Measurements from ENCODE around the gene TREH. TPM values are rescaled to one million over a fixed set of nuclear protein-coding genes. Genes with fewer than 3 reads are reported as not detected.

The TREH gene
- total RNA-seq, 1 experiment from 2014 or later, result 0.05 TPM

DNA sequence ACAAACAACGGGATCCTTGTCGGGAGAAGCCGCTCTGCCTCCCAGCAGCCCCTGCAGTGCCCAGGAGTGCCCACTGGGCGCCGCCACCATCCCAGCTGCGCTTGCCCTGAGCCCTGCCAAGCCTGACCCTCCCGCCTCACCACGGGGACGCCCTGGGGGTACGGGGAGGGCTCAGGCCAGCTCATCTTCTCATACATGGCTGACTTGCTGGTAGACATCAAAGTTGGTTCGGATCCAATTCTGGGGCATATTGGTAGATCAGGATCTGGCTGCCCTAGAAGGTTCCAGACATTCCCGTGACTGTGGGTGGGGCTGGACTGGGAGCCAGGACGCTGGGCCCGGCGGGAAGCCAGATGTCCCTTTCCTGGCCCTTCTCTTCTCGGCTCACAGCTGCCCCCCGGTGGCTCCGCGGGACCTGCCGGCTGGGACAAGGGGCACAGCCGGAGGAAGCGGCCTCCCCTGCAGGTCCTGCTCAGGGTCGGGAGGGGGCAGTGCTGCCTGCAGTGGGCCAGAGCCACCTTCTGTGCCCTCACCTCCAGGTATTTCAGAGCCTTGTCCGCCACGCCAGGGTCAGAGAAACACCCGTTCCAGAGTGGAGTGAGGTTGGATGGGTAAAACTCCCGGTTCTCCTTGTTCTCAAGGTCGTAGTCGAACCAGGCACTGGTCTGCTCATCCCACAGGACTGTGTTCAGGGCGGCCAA lies 10.6 kb upstream of the TREH start:
- ATAC-seq (peak; percentile 97), DNase-seq (ENCODE audit: low read depth, low spot score) (peak; percentile 72)
- no peaks in the 10 kb centered on the region for H3K9me3 ChIP-seq (ENCODE audit: control insufficient read depth, insufficient read depth, low read depth, low read length)
- H3K27ac ChIP-seq (ENCODE audit: low read length), result peak overlapping the region; percentile 93
- H3K36me3 ChIP-seq (ENCODE audit: control insufficient read depth, insufficient read depth, low read length), result no peaks in the 10 kb centered on the region
- CTCF ChIA-PET, result interaction anchor here (0.5 to 1.6 kb wide), 9 partner anchors 19 to 782 kb away, joined by 3 to 9 read pairs (median 5); partner anchors contain the start of gene DDX6
- peak overlapping the region; percentile 43 to 74 for H3K4me3 ChIP-seq (ENCODE audit: low read depth in 2 of 2, low read length in 2 of 2)
- POLR2A ChIA-PET, result no interaction called here
- in situ Hi-C loops (cut with HindIII; ENCODE audit: low pct_unique_long_range_greater_than_20kb, low sequenced_read_pairs), result no loop called here
- TF ChIP-seq, protein P1, sequence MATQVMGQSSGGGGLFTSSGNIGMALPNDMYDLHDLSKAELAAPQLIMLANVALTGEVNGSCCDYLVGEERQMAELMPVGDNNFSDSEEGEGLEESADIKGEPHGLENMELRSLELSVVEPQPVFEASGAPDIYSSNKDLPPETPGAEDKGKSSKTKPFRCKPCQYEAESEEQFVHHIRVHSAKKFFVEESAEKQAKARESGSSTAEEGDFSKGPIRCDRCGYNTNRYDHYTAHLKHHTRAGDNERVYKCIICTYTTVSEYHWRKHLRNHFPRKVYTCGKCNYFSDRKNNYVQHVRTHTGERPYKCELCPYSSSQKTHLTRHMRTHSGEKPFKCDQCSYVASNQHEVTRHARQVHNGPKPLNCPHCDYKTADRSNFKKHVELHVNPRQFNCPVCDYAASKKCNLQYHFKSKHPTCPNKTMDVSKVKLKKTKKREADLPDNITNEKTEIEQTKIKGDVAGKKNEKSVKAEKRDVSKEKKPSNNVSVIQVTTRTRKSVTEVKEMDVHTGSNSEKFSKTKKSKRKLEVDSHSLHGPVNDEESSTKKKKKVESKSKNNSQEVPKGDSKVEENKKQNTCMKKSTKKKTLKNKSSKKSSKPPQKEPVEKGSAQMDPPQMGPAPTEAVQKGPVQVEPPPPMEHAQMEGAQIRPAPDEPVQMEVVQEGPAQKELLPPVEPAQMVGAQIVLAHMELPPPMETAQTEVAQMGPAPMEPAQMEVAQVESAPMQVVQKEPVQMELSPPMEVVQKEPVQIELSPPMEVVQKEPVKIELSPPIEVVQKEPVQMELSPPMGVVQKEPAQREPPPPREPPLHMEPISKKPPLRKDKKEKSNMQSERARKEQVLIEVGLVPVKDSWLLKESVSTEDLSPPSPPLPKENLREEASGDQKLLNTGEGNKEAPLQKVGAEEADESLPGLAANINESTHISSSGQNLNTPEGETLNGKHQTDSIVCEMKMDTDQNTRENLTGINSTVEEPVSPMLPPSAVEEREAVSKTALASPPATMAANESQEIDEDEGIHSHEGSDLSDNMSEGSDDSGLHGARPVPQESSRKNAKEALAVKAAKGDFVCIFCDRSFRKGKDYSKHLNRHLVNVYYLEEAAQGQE (IDR thresholded peaks at IDR 0.05; ENCODE audit: insufficient read depth in 1 of 2, low read depth in 2 of 2, low read length in 1 of 2), result no peak
- TF ChIP-seq TCF7L2 (IDR thresholded peaks at IDR 0.05; ENCODE audit: low read depth, low read length), result 0 out of 2 replicates have a peak, but pooled peaks have one; percentile 14
- TF ChIP-seq, protein P2, sequence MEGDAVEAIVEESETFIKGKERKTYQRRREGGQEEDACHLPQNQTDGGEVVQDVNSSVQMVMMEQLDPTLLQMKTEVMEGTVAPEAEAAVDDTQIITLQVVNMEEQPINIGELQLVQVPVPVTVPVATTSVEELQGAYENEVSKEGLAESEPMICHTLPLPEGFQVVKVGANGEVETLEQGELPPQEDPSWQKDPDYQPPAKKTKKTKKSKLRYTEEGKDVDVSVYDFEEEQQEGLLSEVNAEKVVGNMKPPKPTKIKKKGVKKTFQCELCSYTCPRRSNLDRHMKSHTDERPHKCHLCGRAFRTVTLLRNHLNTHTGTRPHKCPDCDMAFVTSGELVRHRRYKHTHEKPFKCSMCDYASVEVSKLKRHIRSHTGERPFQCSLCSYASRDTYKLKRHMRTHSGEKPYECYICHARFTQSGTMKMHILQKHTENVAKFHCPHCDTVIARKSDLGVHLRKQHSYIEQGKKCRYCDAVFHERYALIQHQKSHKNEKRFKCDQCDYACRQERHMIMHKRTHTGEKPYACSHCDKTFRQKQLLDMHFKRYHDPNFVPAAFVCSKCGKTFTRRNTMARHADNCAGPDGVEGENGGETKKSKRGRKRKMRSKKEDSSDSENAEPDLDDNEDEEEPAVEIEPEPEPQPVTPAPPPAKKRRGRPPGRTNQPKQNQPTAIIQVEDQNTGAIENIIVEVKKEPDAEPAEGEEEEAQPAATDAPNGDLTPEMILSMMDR (IDR thresholded peaks at IDR 0.05), result peak; percentile 100
- TF ChIP-seq POLR2AphosphoS5 (IDR thresholded peaks at IDR 0.05; ENCODE audit: low read depth, low read length), result no peak; the same call in 1 of the 2 replicates
- 0 out of 2 replicates have a peak, but pooled peaks have one; percentile 15 for TF ChIP-seq SIN3A (IDR thresholded peaks at IDR 0.05; ENCODE audit: borderline replicate concordance, insufficient read depth, low read depth, low read length)
- H3K27me3 ChIP-seq (ENCODE audit: control insufficient read depth, insufficient read depth, low read length), result peaks cover 2% of the 10 kb centered on the region; the same call in 1 of the 2 replicates
- peaks cover 3% of the 10 kb centered on the region for H3K4me1 ChIP-seq (ENCODE audit: control insufficient read depth, insufficient read depth, low read length)
- BruUV-seq (replicated peaks), result no TSS peak
- intact Hi-C loops (cut with micrococcal nuclease; ENCODE audit: unreplicated experiment), result loop anchor here (1.0 to 5.0 kb wide), 2 partner anchors 87 to 266 kb away; partner anchors contain the start of gene UPK2

DNA sequence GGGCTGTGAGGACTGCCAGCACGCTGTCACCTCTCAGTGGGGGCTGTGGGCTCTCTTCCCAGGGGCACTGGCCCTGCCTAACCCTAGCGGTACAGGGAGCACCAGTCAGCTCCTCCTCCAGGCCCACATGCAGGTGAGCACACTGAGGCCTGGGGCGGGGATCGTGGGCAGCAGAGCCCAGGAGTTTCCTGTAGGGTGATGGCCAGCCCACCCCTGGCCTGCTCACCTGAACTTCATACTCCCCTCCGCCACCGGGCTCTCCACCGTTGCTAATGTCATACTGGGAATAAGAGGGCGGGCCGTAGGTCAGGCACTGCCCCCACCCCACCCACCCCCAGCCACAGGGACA lies 10.0 kb upstream of the TREH start:
- intact Hi-C loops (cut with micrococcal nuclease; ENCODE audit: unreplicated experiment) (no loop called here), in situ Hi-C loops (cut with HindIII; ENCODE audit: low pct_unique_long_range_greater_than_20kb, low sequenced_read_pairs) (no loop called here)
- H3K9me3 ChIP-seq (ENCODE audit: control insufficient read depth, insufficient read depth, low read depth, low read length), result no peaks in the 10 kb centered on the region
- H3K4me1 ChIP-seq (ENCODE audit: control insufficient read depth, insufficient read depth, low read length), result peaks cover 3% of the 10 kb centered on the region
- H3K4me3 ChIP-seq (ENCODE audit: low read depth in 2 of 2, low read length in 2 of 2), result peak overlapping the region in 1 of 2 experiments; percentile 16; a peak in 2 of 4 replicates
- TF ChIP-seq SIN3A (IDR thresholded peaks at IDR 0.05; ENCODE audit: borderline replicate concordance, insufficient read depth, low read depth, low read length), result no peak
- TF ChIP-seq, protein P1 (IDR thresholded peaks at IDR 0.05; ENCODE audit: insufficient read depth in 1 of 2, low read depth in 2 of 2, low read length in 1 of 2), result no peak
- TF ChIP-seq POLR2AphosphoS5 (IDR thresholded peaks at IDR 0.05; ENCODE audit: low read depth, low read length), result no peak
- TF ChIP-seq TCF7L2 (IDR thresholded peaks at IDR 0.05; ENCODE audit: low read depth, low read length), result no peak
- TF ChIP-seq, protein P2 (IDR thresholded peaks at IDR 0.05), result no peak
- peak; percentile 34 for ATAC-seq
- BruUV-seq (replicated peaks), result no TSS peak
- ChIA-PET POLR2A (no interaction called here), CTCF (interaction anchor here (0.6 to 1.6 kb wide), 7 partner anchors 19 to 781 kb away, joined by 3 to 6 read pairs (median 5); partner anchors contain the start of gene DDX6)
- peaks cover 2% of the 10 kb centered on the region; the same call in 1 of the 2 replicates for H3K27me3 ChIP-seq (ENCODE audit: control insufficient read depth, insufficient read depth, low read length)
- no peak overlapping the region; the same call in 1 of the 2 replicates for H3K27ac ChIP-seq (ENCODE audit: low read length)
- DNase-seq (ENCODE audit: low read depth, low spot score), result no peak
- no peaks in the 10 kb centered on the region for H3K36me3 ChIP-seq (ENCODE audit: control insufficient read depth, insufficient read depth, low read length)
